Hippocampal formation (tissue), 2 donors: ENCODE measurements around the gene OR1J1.
A peak's percentile ranks its signal among the peaks of the same experiment; 100 is the strongest.

Source experiments
- DNase-seq, 2 donors: peaks; one replicate each; lab custom pipeline; 2025; lab: John Stamatoyannopoulos, UW

OR1J1 gene, protein sequence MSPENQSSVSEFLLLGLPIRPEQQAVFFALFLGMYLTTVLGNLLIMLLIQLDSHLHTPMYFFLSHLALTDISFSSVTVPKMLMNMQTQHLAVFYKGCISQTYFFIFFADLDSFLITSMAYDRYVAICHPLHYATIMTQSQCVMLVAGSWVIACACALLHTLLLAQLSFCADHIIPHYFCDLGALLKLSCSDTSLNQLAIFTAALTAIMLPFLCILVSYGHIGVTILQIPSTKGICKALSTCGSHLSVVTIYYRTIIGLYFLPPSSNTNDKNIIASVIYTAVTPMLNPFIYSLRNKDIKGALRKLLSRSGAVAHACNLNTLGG

DNA sequence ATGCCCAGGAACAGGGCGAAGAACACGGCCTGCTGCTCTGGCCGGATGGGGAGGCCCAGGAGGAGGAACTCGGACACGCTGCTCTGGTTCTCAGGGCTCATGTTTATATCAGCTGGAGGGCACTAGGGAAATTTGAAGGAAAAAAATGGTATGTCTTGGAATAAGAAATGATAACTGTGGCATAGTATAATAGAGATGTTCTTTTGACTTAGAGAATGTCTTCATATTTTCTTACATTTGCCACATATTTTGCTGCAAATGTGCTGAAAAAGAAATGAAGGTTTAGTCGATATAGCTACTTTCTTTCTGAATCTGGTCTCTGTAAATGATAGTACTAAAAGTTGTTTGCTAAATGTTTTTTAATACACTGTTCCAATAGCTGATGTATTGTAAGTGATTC lies at the start of gene OR1J1:
OR1J1 (minus strand) TSS at position 101 of the 400 bp plus-strand sequence; CDS start at position 101, 0 bp downstream.
- no peak for DNase-seq

DNA sequence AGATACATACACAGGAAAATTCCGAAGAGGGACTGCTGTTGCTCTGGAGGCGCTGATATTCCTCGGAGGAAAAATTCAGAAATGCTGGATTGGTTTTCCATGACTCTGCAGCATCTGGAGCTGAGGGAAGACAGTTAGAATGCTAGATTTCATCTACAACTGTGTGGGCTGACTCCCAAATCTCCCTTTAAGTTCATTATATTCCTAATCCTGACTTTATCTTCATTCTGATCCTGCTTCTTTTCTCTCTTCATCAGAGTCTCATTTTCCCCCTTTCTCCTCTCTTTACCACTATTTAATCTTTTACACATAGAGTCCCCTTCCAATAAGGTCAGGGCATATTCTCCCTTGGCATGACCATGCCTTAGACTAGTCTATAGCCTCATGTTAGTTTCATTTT lies 49.5 kb upstream of the OR1J1 start, which contains the start of gene OR1N1:
OR1N1 (minus strand) TSS at position 101 of the 400 bp plus-strand sequence; CDS start at position 101, 0 bp downstream.
- no peak for DNase-seq

DNA sequence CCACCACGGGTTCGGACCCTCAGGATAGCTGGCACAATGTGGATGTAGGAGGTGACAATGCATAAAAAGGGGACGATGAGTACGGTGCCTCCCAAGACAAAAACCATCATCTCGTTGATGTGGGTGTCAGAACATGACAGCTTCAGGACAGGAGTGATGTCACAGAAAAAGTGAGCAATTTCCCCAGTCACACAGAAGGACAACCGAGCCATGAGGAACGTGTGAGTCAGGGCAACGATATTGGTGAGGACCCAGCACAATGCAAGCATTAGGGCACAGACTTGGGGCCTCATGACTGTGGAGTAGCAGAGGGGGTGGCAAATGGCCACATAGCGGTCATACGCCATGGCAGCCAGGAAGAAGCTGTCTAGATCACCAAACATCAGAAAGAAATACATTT lies 48.9 kb upstream of the OR1J1 start:
- no peak for DNase-seq

DNA sequence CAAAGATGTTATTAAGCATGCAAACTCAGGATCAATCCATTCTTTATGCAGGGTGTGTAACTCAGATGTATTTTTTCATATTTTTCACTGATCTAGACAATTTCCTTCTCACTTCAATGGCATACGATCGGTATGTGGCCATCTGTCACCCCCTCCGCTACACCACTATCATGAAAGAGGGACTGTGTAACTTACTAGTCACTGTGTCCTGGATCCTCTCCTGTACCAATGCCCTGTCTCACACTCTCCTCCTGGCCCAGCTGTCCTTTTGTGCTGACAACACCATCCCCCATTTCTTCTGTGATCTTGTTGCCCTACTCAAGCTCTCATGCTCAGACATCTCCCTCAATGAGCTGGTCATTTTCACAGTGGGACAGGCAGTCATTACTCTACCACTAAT lies 41.6 kb upstream of the OR1J1 start:
- DNase-seq: no peak

DNA sequence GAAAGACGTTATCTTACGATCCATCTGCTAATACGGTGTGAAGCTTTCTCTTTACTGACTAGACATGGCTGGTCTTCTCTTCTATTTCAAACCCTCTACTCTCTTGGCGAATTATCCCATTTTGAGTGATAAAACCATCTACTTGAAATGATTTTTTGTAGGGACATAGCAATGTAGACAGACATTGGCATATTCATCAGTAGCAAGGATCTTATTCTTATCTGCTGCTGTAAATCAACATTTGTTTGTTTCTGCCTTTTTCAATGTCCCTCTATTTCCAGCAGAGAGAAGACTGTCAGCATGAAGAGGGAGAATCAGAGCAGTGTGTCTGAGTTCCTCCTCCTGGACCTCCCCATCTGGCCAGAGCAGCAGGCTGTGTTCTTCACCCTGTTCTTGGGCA lies 41.1 kb upstream of the OR1J1 start, which contains the start of gene OR1J4:
OR1J4 (plus strand) TSS at position 301 of the 400 bp plus-strand sequence; CDS start at position 301, 0 bp downstream.
- DNase-seq: no peak

DNA sequence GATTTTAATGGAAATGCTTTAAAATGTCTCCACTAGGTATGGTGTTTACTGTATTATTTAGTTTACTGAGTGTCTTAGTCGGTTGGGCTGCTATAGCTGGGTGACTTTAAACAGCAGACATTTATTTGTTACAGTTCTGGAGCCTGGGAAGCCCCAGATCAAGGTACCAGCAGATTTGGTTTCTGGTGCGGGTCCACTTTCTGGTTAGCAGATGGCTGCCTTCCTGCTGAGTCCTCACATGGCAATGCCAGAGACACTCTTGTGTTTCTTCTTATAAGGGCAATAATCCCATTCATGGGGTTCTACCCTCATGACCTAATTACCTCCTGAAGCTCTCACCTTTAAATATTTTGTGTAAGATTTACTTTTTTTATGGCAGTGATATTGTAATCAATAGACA lies 40.5 kb upstream of the OR1J1 start:
- DNase-seq: no peak

DNA sequence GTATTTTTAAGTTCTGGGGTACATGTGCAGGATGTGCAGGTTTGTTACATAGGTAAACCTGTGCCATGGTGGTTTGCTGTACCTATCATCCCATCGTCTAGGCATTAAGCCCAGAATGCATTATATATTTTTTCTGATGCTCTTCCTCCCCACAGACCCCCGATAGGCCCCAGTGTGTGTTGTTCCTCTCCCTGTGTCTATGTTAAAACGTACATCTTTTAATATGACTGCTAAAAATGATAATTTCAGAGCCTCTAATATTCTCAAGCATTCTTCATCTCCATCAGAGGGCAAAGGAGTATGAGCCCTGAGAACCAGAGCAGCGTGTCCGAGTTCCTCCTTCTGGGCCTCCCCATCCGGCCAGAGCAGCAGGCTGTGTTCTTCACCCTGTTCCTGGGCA lies 32.8 kb upstream of the OR1J1 start, which contains the start of gene OR1J2:
OR1J2 (plus strand) TSS at position 301 of the 400 bp plus-strand sequence; CDS start at position 301, 0 bp downstream.
- no peak for DNase-seq

DNA sequence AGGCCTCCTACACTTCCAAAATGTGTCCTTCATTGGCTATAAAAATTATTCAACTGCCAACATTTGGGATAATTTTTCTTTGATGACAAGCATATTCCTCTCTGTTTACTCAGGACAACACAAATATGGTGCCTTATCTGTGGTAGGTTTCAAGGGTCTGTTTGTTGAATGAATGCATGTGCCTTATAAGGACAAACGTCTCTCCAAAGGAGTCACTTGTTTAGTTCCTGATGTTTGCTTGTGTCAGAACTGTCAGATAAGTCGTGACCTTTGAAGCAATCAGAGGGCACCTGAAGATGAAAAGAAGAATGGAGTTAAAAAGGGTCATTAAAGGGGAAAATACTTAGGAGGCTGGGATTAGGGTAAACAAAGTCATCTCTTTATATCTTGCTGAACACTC lies 29.2 kb upstream of the OR1J1 start:
- no peak for DNase-seq

DNA sequence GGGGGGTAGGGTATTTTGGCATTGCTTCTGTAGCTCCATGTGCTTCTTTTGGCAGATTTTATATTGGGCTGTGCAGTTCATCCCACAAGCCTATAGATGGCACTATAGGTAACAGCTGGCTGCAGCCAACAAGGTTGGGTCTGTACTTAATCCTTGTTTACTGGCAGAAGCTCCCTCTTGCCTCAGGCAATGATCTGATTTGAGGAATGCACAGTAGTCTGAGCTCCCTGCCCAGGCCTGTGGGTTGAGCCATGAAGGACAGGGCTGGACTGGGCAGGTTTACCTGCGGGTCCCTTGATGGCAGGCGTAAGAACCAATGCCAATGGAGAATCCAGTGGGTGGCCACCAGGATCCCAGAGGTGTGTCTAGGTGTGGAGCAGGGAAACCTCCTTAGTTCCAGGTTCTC lies 21.2 kb upstream of the OR1J1 start:
- no peak for DNase-seq

DNA sequence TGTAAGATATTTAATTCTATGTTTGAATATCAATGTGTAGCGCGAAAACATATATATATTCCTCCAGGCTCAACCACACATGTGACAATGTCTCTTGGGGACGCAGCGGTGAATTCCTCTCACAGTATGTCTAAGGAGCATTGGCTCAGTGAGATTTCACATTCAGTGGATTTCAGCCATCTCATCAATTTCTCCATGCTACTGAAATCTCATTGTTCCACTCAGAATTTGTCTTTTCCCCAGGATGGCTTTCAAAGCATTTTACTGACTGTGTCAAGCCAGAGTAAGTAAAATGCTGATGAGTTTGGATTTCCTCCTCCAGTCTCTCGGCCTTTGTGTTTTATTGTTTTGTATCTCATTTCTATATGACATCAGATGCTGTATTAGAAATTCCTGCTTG lies 1.3 kb upstream of the OR1J1 start:
- DNase-seq: no peak

DNA sequence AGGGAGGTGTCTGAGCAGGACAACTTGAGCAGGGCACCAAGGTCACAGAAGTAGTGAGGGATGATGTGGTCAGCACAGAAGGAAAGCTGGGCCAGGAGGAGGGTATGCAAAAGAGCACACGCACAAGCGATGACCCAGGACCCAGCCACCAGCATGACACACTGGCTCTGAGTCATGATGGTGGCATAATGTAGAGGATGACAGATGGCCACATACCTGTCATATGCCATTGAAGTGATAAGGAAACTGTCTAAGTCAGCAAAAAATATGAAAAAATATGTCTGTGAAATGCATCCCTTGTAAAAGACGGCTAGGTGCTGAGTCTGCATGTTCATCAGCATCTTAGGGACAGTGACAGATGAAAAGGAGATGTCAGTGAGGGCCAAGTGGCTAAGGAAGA lies 380 bp downstream of the OR1J1 start:
- no peak for DNase-seq

DNA sequence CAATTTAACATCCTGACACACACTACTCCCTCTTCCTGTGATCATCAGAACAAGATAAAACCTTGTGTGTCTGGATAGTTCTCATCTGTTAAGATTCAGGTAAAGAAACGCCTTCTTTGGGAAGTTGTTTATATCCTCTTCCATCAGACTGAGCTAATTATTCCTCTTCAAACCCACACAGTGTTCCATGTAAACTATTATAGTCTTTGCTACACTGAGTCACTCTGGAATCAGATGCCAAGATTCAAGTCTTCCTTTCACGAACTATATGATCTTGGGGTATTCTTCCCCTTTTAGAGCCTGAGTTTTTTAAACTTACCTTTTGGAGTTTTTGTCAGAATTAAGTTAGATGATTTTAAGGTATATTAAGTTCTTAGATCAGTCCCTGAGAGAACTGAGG lies 2.0 kb downstream of the OR1J1 start:
- no peak for DNase-seq

DNA sequence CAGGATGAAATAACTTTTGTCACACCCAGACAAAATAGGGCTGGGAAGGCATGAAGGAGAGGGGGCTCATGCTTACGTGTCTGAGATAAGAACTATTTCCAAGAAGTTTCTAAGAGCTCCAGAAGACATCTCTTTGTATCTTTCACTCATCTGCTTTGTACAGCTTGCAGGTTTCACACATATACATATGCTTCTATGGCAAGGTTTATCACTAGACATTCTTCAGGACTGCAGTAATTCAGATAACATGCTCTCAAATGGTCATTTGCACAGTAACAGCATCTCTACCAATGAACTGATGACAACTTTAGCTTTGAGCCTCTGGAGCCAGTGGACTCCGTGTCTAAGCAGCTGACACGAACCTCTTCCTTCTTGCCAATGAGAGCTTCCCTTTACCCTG lies 3.2 kb downstream of the OR1J1 start:
- no peak for DNase-seq

DNA sequence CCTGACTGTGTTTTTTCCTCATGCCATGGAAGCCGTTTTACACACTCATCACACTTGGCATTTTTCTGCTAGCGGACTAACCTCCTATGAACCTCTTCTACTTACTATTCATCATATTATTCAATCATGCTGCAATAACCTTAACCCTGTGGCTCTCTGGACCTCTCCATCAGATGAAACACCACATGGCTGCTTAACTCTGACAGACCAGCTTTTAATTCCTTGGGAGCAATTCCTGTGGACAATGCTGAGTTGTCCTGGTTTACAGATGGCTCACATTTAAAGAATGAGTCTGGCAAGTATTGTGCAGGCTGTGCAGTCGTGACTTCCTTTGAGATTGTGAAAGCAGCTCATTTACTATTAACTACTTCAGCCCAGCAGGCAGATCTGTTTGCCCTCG lies 9.0 kb downstream of the OR1J1 start:
- DNase-seq: no peak

DNA sequence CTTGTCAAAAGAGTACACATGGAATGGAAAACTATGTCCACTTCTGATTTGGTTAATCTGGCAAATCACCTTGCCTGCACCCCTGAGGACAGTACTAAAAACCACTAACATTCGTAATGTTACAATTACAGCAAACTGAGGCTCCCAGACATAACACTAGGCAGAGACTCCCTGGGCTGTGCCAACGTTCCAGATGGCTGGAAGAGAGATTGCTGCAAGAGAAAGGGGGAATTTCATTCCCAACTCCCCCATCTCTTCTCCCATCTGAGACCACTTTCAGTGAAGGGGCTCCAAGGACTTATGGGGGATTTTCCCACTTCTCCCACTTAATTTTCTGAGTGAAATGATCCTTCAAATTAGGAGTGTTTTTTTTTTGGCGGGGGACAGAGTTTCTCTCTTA lies 11.3 kb downstream of the OR1J1 start:
- DNase-seq: no peak

DNA sequence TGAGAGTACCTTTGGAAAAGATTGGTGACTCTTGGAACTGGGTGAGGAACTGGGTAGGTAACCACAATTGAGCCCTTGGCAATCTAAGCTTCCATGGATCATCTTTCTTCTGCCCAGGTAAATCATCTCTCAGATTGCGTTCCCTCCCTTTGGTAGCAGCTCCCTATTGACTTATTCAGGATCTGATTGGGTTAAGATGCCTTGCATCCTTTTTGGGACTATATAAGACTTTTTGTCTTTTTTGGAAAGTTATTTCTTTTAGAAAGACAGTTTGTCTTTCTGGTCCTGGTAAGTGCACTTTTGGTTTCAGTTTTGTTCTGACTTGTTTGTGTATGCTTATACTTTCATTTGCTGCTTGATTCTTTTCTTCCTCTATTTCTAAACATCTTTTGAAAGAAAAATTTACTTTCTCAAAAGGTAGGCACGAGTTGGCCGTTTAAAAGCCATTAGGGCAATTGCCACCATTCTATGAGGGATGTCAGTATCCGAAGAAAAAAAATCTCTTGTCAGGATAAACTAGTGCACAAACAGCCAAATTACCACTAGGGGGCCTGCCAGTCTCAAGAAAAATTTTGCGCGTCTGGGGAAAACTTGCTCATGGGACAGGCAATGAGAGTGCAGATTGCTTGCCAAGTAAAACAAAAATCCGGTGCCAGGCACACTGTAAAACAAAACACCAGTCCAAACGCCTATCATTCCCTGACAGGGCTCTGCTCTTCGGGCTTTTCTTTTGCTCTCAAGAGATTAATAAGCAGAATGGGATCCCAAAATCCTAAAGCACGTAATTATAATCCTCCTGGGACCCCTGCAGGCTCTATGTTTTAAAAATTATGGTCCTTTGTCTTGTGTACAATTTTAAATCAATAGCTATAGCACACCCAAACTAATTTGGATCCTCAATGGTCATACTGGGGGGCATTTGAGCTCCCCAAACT lies 12.8 kb downstream of the OR1J1 start:
- peak; percentile 63 to 87 for DNase-seq

DNA sequence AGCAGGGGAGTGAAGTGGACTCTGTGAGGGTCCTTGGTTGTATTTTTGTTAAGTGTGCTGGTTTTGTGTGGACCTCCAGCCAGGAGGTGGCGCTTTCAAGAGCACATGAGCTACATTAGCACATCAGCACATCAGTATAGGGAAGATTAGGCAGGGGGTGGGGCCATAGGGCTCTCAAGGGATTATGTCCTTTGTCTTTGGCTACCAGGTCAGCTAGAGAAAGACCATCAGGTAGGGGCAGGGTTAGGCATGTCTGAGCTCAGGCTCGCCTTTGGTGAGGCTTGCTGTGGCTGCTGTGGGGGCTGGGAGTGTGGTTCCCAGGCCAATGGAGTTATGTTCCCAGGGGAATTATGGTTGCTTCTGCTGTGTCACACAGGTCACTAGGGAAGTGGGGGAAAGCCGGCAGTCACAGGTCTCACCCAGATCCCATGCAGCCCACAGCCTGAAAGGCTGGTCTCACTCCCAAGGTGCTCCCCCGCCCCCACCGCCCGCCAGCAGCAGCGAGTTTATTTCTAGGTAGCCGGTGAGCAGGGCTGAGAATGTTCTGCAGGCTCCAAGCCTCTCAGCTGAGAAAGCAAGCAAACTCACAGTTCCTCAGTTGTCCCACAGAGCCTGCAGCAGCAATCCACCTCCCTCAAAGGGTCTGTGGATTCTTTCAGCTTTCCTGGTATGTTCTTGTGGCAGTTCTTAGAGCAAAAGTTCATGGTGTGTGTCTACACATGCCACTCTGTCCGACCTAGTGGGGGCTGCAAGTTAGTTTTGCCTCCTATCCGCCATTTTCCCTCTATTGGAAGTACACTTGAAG lies 13.7 kb downstream of the OR1J1 start:
- no peak for DNase-seq

DNA sequence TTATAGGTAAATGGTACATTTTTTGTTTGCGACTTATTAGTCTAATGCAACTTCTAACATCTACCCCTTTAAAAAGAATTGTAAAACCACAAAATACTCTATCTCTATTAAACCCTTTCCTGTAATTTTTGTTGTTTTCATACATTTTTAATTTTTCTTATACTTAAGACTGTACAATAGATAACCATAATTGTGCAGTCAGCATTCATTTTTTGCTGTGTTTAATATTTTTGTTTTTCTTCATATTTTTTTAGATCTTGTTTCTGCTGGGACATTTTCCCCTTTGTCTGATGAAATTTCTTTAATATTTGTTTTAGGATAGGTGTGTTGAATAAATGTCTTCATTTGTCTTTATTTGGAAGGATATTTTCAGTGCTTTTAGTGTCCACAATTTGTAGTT lies 19.9 kb downstream of the OR1J1 start:
- DNase-seq: no peak

DNA sequence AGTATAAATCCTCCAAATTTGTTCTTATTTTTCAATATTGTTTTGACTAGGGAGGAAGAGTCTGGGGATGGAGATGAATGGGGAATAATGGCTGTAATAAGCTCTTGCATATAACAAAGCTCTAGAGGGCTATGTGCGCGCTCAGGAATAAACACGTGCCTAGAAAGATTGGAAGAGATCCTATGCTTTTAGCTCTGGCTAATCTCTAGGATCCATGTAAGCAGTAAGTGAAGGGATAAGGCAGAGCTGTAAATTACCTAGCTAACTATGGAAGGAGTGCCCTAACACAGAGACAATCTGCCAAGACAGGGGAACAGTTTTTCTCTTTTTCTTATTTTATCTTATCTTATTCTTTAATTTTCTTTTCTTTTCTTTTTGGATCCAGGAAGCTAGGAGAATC lies 21.6 kb downstream of the OR1J1 start:
- no peak for DNase-seq

DNA sequence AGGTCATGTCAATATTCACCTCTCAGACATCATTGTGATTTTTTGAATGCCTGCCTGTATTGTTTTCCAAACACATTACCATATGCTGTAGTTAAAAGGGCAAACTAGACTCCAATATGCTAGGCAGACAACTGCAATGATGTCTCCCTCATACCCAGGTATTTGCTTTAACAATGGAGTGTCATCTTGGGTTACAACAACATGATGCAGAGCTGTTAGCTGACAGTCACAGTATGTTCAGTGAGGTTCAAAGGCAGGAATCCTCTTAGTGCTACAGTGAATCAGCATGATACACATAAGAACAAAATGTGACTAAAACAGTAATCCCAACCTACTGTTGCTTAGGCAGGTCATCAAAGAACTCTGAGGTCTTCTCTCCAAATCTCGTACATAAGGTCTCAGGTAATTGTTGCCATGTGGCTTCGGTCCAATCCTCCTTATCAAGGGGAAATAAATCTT lies 24.0 kb downstream of the OR1J1 start:
- no peak for DNase-seq

DNA sequence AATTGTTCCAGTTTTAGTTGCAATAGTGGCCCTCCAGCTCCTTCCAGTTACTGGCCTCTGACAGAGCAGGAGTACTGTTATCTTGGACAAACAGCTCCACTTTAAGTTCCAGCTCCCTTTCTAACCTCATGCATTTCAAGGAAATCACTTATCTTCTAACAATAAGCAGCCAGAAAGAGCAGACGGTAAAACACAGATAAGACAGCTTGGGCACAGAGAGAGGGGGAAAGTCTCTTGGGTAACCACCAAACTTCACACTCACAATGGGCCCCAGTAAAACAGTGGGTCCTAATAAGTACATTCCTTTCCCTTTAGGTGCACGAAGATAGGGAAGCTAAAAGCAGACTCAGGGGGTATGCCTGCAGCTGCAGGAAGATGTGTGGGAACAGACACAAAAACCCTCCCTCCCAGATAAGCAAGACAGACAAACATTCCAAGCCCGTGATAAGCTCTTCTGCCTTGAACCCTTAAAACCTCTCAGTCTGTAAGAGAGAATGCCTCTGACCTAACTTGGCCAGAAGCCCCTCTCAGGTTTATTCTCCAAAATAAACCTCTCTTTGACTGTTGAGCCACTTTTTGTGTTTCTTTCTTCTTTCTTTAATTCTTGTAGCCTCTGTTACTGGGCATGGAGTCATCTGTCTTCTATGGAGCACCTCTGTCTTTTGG lies 30.8 kb downstream of the OR1J1 start:
- no peak for DNase-seq
